GM23338 (cell line): Measurements from ENCODE around the gene ADAMTS20. TPM values are rescaled to one million over a fixed set of nuclear protein-coding genes. Genes with fewer than 3 reads are reported as not detected.

Experiments
- ATAC-seq: fragments of 200-7000 bp; cut with Tn5 transposase; 3 replicates; pipeline ENCODE4 v1.9.1; 2020
- DNase-seq: peaks from one replicate; pipeline ENCODE4 v3.0.0-alpha.2; 2015; ENCODE audit warnings: low spot score
- H2AFZ ChIP-seq: fragments of 200-600 bp; sonication (generic); 2 replicates; pipeline ENCODE4 v1.8.0; 2016; ENCODE audit warnings: antibody characterized with exemption, mild to moderate bottlenecking, moderate library complexity
- H3F3A ChIP-seq: fragments of 200-600 bp; sonication (generic); replicated peaks from 2 replicates; pipeline ENCODE4 v1.8.0; 2017; ENCODE audit warnings: antibody characterized with exemption, mixed run types, low read depth
- H3K27ac ChIP-seq: fragments of 200-600 bp; sonication (generic); 2 replicates; pipeline ENCODE4 v1.6.1; 2016; ENCODE audit warnings: low read depth
- H3K27me3 ChIP-seq: fragments of 200-600 bp; sonication (generic); 2 replicates; pipeline ENCODE4 v1.8.0; 2016; ENCODE audit warnings: mild to moderate bottlenecking, mixed run types, moderate library complexity; ENCODE audit not compliant: insufficient read depth
- H3K36me3 ChIP-seq: fragments of 200-600 bp; sonication (generic); 2 replicates; pipeline ENCODE4 v1.8.0; 2016; ENCODE audit warnings: mild to moderate bottlenecking; ENCODE audit not compliant: insufficient read depth
- H3K4me1 ChIP-seq: fragments of 200-600 bp; sonication (generic); 2 replicates; pipeline ENCODE4 v1.8.0; 2016; ENCODE audit warnings: mild to moderate bottlenecking, moderate library complexity; ENCODE audit not compliant: insufficient read depth
- H3K4me2 ChIP-seq: fragments of 200-600 bp; sonication (generic); 2 replicates; pipeline ENCODE4 v1.7.1; 2017; ENCODE audit warnings: mixed run types
- H3K4me3 ChIP-seq: fragments of 200-600 bp; sonication (generic); 2 replicates; pipeline ENCODE4 v1.6.1; 2016; ENCODE audit warnings: mixed run types
- H3K79me2 ChIP-seq: fragments of 200-600 bp; sonication (generic); replicated peaks from 2 replicates; pipeline ENCODE4 v1.8.0; 2017; ENCODE audit warnings: mild to moderate bottlenecking; ENCODE audit not compliant: insufficient read depth
- H3K9me2 ChIP-seq: fragments of 200-600 bp; sonication (generic); 2 replicates; pipeline ENCODE4 v1.8.0; 2017; ENCODE audit not compliant: insufficient read depth
- H4K20me1 ChIP-seq: fragments of 200-600 bp; sonication (generic); replicated peaks from 2 replicates; pipeline ENCODE4 v1.8.0; 2017; ENCODE audit warnings: mild to moderate bottlenecking; ENCODE audit not compliant: insufficient read depth
- H3K27ac Mint-ChIP-seq: 2 replicates; pipeline ENCODE4 v1.8.0; 2020; ENCODE audit warnings: inconsistent platforms, mild to moderate bottlenecking, moderate library complexity, mixed read lengths
- H3K27me3 Mint-ChIP-seq: 3 replicates; pipeline ENCODE4 v1.8.0; 2022; ENCODE audit warnings: low read depth, mild to moderate bottlenecking, moderate library complexity, mixed read lengths, inconsistent platforms; ENCODE audit not compliant: insufficient read depth, poor library complexity
- H3K36me3 Mint-ChIP-seq: 3 replicates; pipeline ENCODE4 v1.8.0; 2021; ENCODE audit warnings: low read depth, mild to moderate bottlenecking, inconsistent platforms, moderate library complexity, mixed read lengths
- H3K4me1 Mint-ChIP-seq: 3 replicates; pipeline ENCODE4 v1.8.0; 2020; ENCODE audit warnings: mild to moderate bottlenecking, inconsistent platforms, mixed read lengths
- H3K4me3 Mint-ChIP-seq: 3 replicates; pipeline ENCODE4 v1.8.0; 2021; ENCODE audit warnings: moderate library complexity, mild to moderate bottlenecking, inconsistent platforms, mixed read lengths
- H3K9me3 Mint-ChIP-seq: 3 replicates; pipeline ENCODE4 v1.8.0; 2020; ENCODE audit warnings: moderate library complexity, mild to moderate bottlenecking, inconsistent platforms, mixed read lengths
- CREB1 ChIP-seq: fragments of 250-450 bp; sonication (Bioruptor Pico); IDR thresholded peaks from 2 replicates; pipeline ENCODE4 v1.5.0; 2020; ENCODE audit warnings: low read depth, mild to moderate bottlenecking, moderate library complexity
- EZH2 ChIP-seq: fragments of 200-600 bp; sonication (generic); IDR thresholded peaks from one replicate; pipeline ENCODE4 v1.8.0; 2017; ENCODE audit warnings: antibody characterized with exemption, mild to moderate bottlenecking, low read depth; ENCODE audit not compliant: unreplicated experiment
- EZH2phosphoT487 ChIP-seq: fragments of 200-600 bp; sonication (generic); IDR thresholded peaks from one replicate; pipeline ENCODE4 v1.8.1; 2018; ENCODE audit warnings: antibody characterized with exemption; ENCODE audit not compliant: unreplicated experiment
- JUNB ChIP-seq: IDR thresholded peaks from one replicate; pipeline ENCODE4 v1.6.1; 2016; ENCODE audit warnings: antibody characterized with exemption; ENCODE audit not compliant: unreplicated experiment
- NANOG ChIP-seq: IDR thresholded peaks from 2 replicates; pipeline ENCODE4 v1.6.1; 2016; ENCODE audit warnings: antibody characterized with exemption, borderline replicate concordance
- POLR2AphosphoS5 ChIP-seq: IDR thresholded peaks from 2 replicates; pipeline ENCODE4 v1.6.1; 2016; ENCODE audit warnings: antibody characterized with exemption, low read depth
- REST ChIP-seq: IDR thresholded peaks from one replicate; pipeline ENCODE4 v1.6.1; 2018; ENCODE audit warnings: antibody characterized with exemption; ENCODE audit not compliant: unreplicated experiment
- STAT1 ChIP-seq: IDR thresholded peaks from one replicate; pipeline ENCODE4 v1.6.1; 2016; ENCODE audit warnings: antibody characterized with exemption; ENCODE audit not compliant: unreplicated experiment
- ZNF114 ChIP-seq: fragments of 250-450 bp; sonication (Bioruptor Pico); IDR thresholded peaks from 2 replicates; pipeline ENCODE4 v1.5.0; 2020; ENCODE audit warnings: mild to moderate bottlenecking, moderate library complexity
- polyA plus RNA-seq: library from polyadenylated mRNA; unstranded; fragments of >200 nt; fragmentation: Nextera tagmentation; extraction: Ambion mirVana; gene quantifications from 2 replicates; pipeline ENCODE4 v1.2.1, GENCODE V29; 2016
- total RNA-seq: library from RNA; depleted of rRNA; stranded (reverse); fragments of >200 nt; shearing (Covaris generic); gene quantifications from 2 replicates; pipeline ENCODE4 v1.2.3, GENCODE V29; 2014
- TF ChIP-seq, protein P1 (sequence below), 2 experiments: fragments of 200-600 bp in 1 of 2; sonication (generic) in 1 of 2; conservative IDR thresholded peaks; 2 replicates each; pipeline versions ENCODE4 v1.5.1 to v1.6.1; 2016 to 2017; ENCODE audit warnings: antibody characterized with exemption in 2 of 2, low read depth in 2 of 2, mild to moderate bottlenecking in 2 of 2, moderate library complexity in 1 of 2
- TF ChIP-seq, protein P2 (sequence below): IDR thresholded peaks from 2 replicates; pipeline ENCODE4 v1.6.1; 2016; ENCODE audit warnings: antibody characterized with exemption

Gene ADAMTS20
- total and polyA plus RNA-seq, 2 experiments from 2014 or later, result 2.0 to 9.3 TPM

DNA sequence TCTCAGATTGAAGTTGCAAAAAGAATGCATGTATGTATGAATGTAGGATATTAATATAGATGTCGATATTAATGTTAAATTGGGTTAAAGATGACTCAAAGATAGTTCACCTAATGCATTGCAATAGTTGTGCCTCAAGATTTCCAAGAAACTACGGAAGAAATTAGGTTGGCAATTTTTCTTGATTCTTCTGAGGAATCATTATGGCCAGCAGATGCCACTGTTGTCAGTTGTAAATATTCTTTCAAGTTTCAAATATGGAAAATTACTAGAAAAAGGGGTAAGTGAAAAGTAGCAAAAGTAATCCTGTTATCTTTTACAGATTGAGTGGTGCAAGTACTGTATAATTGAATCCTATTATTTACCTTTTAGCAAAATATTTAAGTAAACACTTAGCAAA lies 202.1 kb downstream of the ADAMTS20 start:
- no peak overlapping the region for H3K4me3 ChIP-seq
- H3F3A ChIP-seq, result no peaks in the 10 kb centered on the region
- no peaks in the 10 kb centered on the region for H3K4me1 ChIP-seq
- DNase-seq (no peak), ATAC-seq (no peak)
- H3K9me2 ChIP-seq, result no peaks in the 10 kb centered on the region; the same call in 1 of the 2 replicates
- no peaks in the 10 kb centered on the region for H4K20me1 ChIP-seq
- Mint-ChIP-seq H3K27me3 (peaks cover 3% of the 10 kb centered on the region), H3K27ac (no peak overlapping the region), H3K4me1 (no peaks in the 10 kb centered on the region), H3K9me3 (peaks cover 11% of the 10 kb centered on the region), H3K4me3 (no peak overlapping the region), H3K36me3 (peaks cover 11% of the 10 kb centered on the region; the same call in 2 of the 3 replicates)
- H2AFZ ChIP-seq, result no peak overlapping the region
- no peak overlapping the region for H3K27ac ChIP-seq
- peaks cover 4% of the 10 kb centered on the region; the same call in 1 of the 2 replicates for H3K36me3 ChIP-seq
- H3K79me2 ChIP-seq, result no peaks in the 10 kb centered on the region
- no peaks in the 10 kb centered on the region for H3K27me3 ChIP-seq
- no peak for TF ChIP-seq EZH2phosphoT487
- TF ChIP-seq, protein P1, sequence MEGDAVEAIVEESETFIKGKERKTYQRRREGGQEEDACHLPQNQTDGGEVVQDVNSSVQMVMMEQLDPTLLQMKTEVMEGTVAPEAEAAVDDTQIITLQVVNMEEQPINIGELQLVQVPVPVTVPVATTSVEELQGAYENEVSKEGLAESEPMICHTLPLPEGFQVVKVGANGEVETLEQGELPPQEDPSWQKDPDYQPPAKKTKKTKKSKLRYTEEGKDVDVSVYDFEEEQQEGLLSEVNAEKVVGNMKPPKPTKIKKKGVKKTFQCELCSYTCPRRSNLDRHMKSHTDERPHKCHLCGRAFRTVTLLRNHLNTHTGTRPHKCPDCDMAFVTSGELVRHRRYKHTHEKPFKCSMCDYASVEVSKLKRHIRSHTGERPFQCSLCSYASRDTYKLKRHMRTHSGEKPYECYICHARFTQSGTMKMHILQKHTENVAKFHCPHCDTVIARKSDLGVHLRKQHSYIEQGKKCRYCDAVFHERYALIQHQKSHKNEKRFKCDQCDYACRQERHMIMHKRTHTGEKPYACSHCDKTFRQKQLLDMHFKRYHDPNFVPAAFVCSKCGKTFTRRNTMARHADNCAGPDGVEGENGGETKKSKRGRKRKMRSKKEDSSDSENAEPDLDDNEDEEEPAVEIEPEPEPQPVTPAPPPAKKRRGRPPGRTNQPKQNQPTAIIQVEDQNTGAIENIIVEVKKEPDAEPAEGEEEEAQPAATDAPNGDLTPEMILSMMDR (conservative IDR thresholded peaks at IDR 0.05; ENCODE audit: low read depth in 2 of 2), result peak; percentile 31 to 41; a peak in 2 of 4 replicates
- no peak overlapping the region for H3K4me2 ChIP-seq

- Histone ChIP-seq H3K36me3 (peaks cover 14% of the 10 kb centered on the region), H3K79me2 (no peaks in the 10 kb centered on the region), H3F3A (no peaks in the 10 kb centered on the region), H3K9me2 (no peaks in the 10 kb centered on the region; the same call in 1 of the 2 replicates), H3K4me1 (no peaks in the 10 kb centered on the region), H3K4me2 (no peak overlapping the region), H2AFZ (no peak overlapping the region), H4K20me1 (no peaks in the 10 kb centered on the region), H3K27me3 (no peaks in the 10 kb centered on the region), H3K4me3 (no peak overlapping the region), H3K27ac (no peak overlapping the region)
- Mint-ChIP-seq H3K4me1 (no peaks in the 10 kb centered on the region), H3K4me3 (no peak overlapping the region), H3K36me3 (peaks cover 23% of the 10 kb centered on the region), H3K9me3 (peaks cover 26% of the 10 kb centered on the region), H3K27ac (no peak overlapping the region), H3K27me3 (peaks cover 5% of the 10 kb centered on the region)
- DNase-seq, result no peak
- ATAC-seq, result no peak
- no peak for TF ChIP-seq NANOG
- TF ChIP-seq CREB1 (CRISPR knock-in tag), result no peak
These were observed 203.8 kb downstream of the ADAMTS20 start for GRCh38 chr12:43348221-43348620.

DNA sequence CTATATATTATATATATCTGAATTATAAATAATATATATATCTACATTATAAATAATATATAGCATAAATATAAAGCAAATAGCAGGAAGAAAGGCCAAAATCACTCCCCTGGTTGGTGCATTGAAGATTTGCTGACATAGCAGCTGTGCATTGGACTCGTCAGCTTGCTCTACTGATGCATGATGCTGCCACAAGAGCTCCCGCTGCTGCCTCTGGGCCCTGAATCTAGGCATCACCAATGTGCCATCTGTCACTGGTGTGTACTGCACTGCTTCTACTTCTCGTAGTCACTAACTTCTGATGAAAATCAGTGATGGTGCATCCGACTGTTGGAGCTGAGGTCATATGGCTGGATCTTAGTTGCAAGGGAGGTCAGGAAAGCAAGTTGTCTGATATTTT lies 205.0 kb downstream of the ADAMTS20 start:
- Histone ChIP-seq H4K20me1 (no peaks in the 10 kb centered on the region), H3F3A (no peaks in the 10 kb centered on the region), H3K79me2 (no peaks in the 10 kb centered on the region), H3K36me3 (peaks cover 14% of the 10 kb centered on the region), H3K27ac (no peak overlapping the region), H3K4me3 (no peak overlapping the region), H3K4me1 (no peaks in the 10 kb centered on the region), H3K9me2 (no peaks in the 10 kb centered on the region; the same call in 1 of the 2 replicates), H3K4me2 (no peak overlapping the region), H2AFZ (no peak overlapping the region), H3K27me3 (no peaks in the 10 kb centered on the region)
- Mint-ChIP-seq H3K4me3 (no peak overlapping the region), H3K27me3 (peaks cover 5% of the 10 kb centered on the region), H3K9me3 (peaks cover 28% of the 10 kb centered on the region), H3K27ac (no peak overlapping the region), H3K36me3 (peaks cover 26% of the 10 kb centered on the region), H3K4me1 (no peaks in the 10 kb centered on the region)
- ATAC-seq (no peak), DNase-seq (no peak)
- TF ChIP-seq POLR2AphosphoS5 (no peak), REST (no peak), ZNF114 (CRISPR knock-in tag) (no peak), JUNB (no peak), EZH2 (no peak), STAT1 (no peak)
- TF ChIP-seq, protein P2, sequence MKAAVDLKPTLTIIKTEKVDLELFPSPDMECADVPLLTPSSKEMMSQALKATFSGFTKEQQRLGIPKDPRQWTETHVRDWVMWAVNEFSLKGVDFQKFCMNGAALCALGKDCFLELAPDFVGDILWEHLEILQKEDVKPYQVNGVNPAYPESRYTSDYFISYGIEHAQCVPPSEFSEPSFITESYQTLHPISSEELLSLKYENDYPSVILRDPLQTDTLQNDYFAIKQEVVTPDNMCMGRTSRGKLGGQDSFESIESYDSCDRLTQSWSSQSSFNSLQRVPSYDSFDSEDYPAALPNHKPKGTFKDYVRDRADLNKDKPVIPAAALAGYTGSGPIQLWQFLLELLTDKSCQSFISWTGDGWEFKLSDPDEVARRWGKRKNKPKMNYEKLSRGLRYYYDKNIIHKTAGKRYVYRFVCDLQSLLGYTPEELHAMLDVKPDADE, result no peak
